Measurements from ENCODE around the gene DENND1A. TPM values are rescaled to one million over a fixed set of nuclear protein-coding genes. Genes with fewer than 3 reads are reported as not detected.

Gene DENND1A
- total RNA-seq, 4 donors from 2014 or later: 20.9 to 33.6 (median 23.7) TPM

DNA sequence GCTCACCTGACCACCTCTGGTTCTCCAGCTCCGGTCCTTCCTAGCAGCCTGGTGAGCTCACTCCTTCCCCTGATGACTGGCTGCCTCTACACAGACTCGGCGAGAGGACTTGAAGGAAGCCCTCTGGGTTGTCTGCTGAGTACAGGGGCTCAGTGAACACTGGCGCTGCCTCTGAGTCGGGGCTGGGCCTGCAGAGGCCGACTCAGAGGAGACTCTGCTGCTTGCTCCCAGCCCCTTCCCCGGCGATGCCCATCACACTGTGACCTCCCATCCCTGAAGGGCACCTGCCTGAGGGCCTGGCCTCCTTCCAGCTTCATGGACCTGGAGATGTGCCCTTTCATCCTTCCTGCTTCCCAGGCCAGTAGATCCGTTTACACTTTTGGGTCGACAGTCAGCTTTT is 551.9 kb downstream of the DENND1A start:
- 30% methylated on average over 2 of the region's 10 CpGs; no CpG with 5 or more reads in 1 of the 2 donors for WGBS, 2 donors (ENCODE audit: low coverage in 1 of 2)
- H3K36me3 ChIP-seq: peaks cover 0 to 25% of the 10 kb centered on the region in 2 donors
- TF ChIP-seq POLR2A (IDR thresholded peaks at IDR 0.05): no peak
- TF ChIP-seq EP300 (IDR thresholded peaks at IDR 0.05): no peak
- peaks cover 0 to 24% (median 7%) of the 10 kb centered on the region in 3 donors for H3K4me1 ChIP-seq
- no peak overlapping the region for H3K4me3 ChIP-seq
- no peak overlapping the region for H3K27ac ChIP-seq
- peaks cover 36% of the 10 kb centered on the region for H3K27me3 ChIP-seq
- no peak for ATAC-seq
- H3K9me3 ChIP-seq: no peaks in the 10 kb centered on the region

DNA sequence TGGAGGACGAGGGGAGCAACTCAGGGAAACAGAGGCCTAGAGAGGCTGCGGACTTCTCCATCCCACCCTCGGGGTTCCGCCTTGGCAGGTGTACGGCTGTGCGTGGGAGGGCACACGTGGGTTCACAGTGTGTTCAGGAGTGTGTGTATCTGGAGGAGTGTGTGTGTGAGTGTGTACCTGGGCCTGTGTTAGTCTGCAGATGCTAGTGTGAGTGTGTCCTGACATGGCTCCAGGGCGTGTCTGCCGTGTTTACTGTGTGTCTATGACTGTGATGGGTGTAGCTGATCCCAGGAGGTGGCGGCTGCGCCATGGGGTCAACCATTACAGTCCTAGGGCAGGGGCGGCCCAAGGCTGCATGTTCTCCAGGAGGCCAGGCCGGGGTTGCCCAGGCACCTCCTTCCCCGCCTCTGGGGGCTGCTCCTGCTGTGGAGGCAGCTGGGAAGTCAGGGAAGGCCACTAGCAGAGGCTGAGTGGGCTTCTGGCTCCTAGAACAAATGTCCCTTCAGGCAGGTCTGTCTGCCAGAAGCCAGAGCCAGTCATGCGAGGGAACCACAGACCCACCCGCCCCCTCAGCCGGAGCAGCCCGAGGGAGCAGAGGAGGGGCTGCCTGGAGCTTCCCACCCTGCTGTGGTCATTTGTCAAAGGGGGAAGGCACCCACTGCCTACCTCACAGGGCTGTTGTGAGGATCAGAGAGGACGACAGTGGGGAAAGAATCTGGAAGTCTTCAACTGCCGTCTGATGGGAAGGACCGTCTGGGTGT is 552.5 kb downstream of the DENND1A start:
- H3K27ac ChIP-seq: no peak overlapping the region
- H3K9me3 ChIP-seq: no peaks in the 10 kb centered on the region
- H3K4me1 ChIP-seq: peaks cover 0 to 26% (median 7%) of the 10 kb centered on the region in 3 donors
- H3K27me3 ChIP-seq: peaks cover 43% of the 10 kb centered on the region
- ATAC-seq: no peak
- H3K4me3 ChIP-seq: no peak overlapping the region
- 69% methylated on average over 3 of the region's 21 CpGs; no CpG with 5 or more reads in 1 of the 2 donors for WGBS, 2 donors (ENCODE audit: low coverage in 1 of 2)
- TF ChIP-seq POLR2A (IDR thresholded peaks at IDR 0.05) (no peak), POLR2AphosphoS5 (IDR thresholded peaks at IDR 0.05) (no peak), EP300 (IDR thresholded peaks at IDR 0.05) (no peak)
- TF ChIP-seq, protein P1, sequence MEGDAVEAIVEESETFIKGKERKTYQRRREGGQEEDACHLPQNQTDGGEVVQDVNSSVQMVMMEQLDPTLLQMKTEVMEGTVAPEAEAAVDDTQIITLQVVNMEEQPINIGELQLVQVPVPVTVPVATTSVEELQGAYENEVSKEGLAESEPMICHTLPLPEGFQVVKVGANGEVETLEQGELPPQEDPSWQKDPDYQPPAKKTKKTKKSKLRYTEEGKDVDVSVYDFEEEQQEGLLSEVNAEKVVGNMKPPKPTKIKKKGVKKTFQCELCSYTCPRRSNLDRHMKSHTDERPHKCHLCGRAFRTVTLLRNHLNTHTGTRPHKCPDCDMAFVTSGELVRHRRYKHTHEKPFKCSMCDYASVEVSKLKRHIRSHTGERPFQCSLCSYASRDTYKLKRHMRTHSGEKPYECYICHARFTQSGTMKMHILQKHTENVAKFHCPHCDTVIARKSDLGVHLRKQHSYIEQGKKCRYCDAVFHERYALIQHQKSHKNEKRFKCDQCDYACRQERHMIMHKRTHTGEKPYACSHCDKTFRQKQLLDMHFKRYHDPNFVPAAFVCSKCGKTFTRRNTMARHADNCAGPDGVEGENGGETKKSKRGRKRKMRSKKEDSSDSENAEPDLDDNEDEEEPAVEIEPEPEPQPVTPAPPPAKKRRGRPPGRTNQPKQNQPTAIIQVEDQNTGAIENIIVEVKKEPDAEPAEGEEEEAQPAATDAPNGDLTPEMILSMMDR (IDR thresholded peaks at IDR 0.05): no peak
- peaks cover 0 to 18% of the 10 kb centered on the region in 2 donors for H3K36me3 ChIP-seq

GRCh38 chr9:123376218-123377071 is 553.5 kb downstream of the DENND1A start:
- peaks cover 0 to 9% of the 10 kb centered on the region in 2 donors for H3K36me3 ChIP-seq
- H3K27ac ChIP-seq: no peak overlapping the region
- TF ChIP-seq, protein P1 (IDR thresholded peaks at IDR 0.05): no peak
- TF ChIP-seq POLR2A (IDR thresholded peaks at IDR 0.05): no peak
- TF ChIP-seq EP300 (IDR thresholded peaks at IDR 0.05): no peak
- no peak for TF ChIP-seq POLR2AphosphoS5 (IDR thresholded peaks at IDR 0.05)
- WGBS, 2 donors (ENCODE audit: low coverage in 1 of 2): 57 to 93% methylated on average over 4 to 5 of the region's 24 CpGs
- no peak for ATAC-seq
- H3K9me3 ChIP-seq: no peaks in the 10 kb centered on the region
- H3K27me3 ChIP-seq: peaks cover 52% of the 10 kb centered on the region
- no peak overlapping the region for H3K4me3 ChIP-seq
- H3K4me1 ChIP-seq: peaks cover 0 to 26% (median 7%) of the 10 kb centered on the region in 3 donors

DNA sequence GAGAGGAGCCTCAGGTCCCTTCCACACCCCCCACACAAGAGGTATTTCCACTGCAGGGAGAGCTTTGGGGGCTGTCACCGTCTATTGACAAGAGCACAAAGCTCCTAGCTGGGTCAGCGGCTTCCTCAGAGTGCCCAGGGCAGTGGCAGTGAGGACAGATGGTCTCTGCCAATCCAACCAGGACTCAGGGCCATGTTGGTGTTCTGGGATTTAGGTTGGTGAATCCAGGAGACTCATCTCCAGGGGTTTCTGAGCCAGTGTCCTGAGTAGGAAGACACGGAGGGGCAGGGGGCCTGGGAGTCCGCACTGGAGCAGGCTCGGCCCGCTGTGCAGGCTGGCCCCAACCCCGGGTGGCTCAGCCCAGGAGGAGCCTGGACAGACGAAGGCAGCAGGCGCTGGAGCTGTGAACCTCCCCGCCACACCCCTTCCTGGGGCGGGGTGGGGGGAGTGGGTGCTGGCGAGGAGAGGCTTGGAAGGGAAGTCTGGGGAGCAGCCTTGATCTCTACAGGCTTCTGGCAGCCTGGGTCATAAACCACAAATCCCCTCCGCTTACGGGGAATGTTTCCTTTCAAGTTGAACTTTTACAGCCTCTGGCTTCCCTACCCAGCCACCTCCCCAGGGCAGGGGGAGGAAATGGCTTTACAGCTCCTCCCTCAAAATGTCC is 554.3 kb downstream of the DENND1A start:
- peaks cover 0 to 26% (median 7%) of the 10 kb centered on the region in 3 donors for H3K4me1 ChIP-seq
- H3K9me3 ChIP-seq: no peaks in the 10 kb centered on the region
- TF ChIP-seq, protein P1 (IDR thresholded peaks at IDR 0.05): no peak
- no peak for TF ChIP-seq POLR2AphosphoS5 (IDR thresholded peaks at IDR 0.05)
- no peak for TF ChIP-seq EP300 (IDR thresholded peaks at IDR 0.05)
- TF ChIP-seq POLR2A (IDR thresholded peaks at IDR 0.05): no peak
- H3K4me3 ChIP-seq: no peak overlapping the region
- peak; percentile 32 for ATAC-seq
- 20% methylated on average over 1 of the region's 14 CpGs; no CpG with 5 or more reads in 1 of the 2 donors for WGBS, 2 donors (ENCODE audit: low coverage in 1 of 2)
- H3K36me3 ChIP-seq: peaks cover 0 to under 1% of the 10 kb centered on the region in 2 donors
- H3K27ac ChIP-seq: no peak overlapping the region
- H3K27me3 ChIP-seq: peaks cover 61% of the 10 kb centered on the region

DNA sequence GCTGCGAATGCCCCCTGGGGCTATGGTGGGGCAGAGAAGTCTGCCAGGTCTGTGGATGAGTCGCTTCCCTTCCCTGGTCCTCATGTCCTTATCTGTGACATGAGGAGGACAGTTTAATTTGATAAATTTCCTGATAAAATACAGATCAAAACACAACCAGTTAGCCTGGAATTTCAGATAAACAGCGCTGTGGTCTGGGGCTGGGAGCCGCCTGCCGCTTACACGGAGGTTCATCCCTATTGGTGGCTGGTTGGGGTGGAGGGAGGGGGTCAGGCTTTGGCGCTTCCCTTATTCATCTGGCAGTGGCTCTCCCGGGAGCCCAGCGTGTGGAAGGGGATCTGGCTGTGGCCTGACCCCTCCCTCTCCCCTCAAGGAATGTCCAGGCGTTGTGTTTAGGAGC is 556.0 kb downstream of the DENND1A start:
- H3K4me1 ChIP-seq: peaks cover 0 to 26% (median 7%) of the 10 kb centered on the region in 3 donors
- ATAC-seq: no peak
- H3K27me3 ChIP-seq: peaks cover 77% of the 10 kb centered on the region
- no peak overlapping the region for H3K4me3 ChIP-seq
- H3K27ac ChIP-seq: no peak overlapping the region
- WGBS, 2 donors (ENCODE audit: low coverage in 1 of 2): no CpG with 5 or more reads among the region's 10 CpGs
- no peaks in the 10 kb centered on the region for H3K36me3 ChIP-seq
- H3K9me3 ChIP-seq: no peaks in the 10 kb centered on the region
- TF ChIP-seq EP300 (IDR thresholded peaks at IDR 0.05): no peak
- TF ChIP-seq POLR2A (IDR thresholded peaks at IDR 0.05): no peak
- no peak for TF ChIP-seq POLR2AphosphoS5 (IDR thresholded peaks at IDR 0.05)
- TF ChIP-seq, protein P1 (IDR thresholded peaks at IDR 0.05): no peak
